Astrocyte of the cerebellum (primary cell): ENCODE results near the gene KCNJ5.

ENCODE experiments used
- DNase-seq: peaks from one replicate; pipeline ENCODE4 v3.0.0-alpha.2; 2011; ENCODE audit warnings: low read depth
- H3K4me3 ChIP-seq: 2 replicates; pipeline ENCODE4 v1.5.1; 2011; ENCODE audit warnings: mild to moderate bottlenecking, low read depth, low read length, moderate library complexity
- in situ Hi-C: cut with HindIII; loops from 2 replicates; pipeline ENCODE4 v1.10.0; 2017; ENCODE audit warnings: low sequenced_read_pairs
- TF ChIP-seq, protein P1 (sequence below): IDR thresholded peaks from 2 replicates; pipeline ENCODE4 v1.5.1; 2012; ENCODE audit warnings: low read length, low read depth, moderate library complexity, mild to moderate bottlenecking; ENCODE audit errors: missing control alignments

The KCNJ5 gene

DNA sequence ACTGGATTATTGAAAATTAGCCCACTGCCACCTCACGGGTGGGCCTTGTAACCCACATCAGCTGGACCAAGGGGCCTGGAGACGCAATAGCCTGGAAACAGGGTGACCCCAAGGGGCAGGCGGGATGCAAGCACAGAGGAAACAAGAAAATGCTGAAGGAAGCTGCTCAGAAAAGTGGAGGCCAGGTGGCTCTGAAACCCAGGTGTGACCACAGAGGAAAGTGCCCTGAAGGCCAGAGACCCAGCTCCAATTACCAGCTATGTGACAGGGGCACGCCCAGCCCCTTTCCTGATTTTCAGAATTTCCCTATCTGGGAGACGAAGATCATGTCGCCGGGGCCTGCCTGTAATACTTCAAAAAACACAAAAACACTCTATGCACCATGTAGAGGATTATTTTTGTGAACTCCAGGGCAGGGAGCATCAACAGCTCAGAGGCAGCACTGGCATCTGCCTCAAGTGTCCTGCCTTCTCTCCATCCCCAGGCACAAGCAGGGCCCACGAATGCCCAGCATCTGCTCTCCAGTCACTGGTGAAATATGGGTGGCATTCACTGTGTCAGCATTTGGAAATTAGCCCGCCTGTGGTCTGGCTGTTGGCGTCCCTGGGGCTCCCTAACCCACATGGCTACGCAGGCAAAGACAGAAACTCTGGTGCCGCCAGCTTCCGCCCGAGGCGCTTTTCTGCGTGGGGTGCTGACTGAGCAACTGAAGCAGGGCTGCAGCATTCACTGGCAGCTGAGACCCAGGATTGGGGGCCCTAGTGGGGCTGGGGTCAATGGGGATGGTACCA is 30.4 kb upstream of the KCNJ5 start:
- TF ChIP-seq, protein P1, sequence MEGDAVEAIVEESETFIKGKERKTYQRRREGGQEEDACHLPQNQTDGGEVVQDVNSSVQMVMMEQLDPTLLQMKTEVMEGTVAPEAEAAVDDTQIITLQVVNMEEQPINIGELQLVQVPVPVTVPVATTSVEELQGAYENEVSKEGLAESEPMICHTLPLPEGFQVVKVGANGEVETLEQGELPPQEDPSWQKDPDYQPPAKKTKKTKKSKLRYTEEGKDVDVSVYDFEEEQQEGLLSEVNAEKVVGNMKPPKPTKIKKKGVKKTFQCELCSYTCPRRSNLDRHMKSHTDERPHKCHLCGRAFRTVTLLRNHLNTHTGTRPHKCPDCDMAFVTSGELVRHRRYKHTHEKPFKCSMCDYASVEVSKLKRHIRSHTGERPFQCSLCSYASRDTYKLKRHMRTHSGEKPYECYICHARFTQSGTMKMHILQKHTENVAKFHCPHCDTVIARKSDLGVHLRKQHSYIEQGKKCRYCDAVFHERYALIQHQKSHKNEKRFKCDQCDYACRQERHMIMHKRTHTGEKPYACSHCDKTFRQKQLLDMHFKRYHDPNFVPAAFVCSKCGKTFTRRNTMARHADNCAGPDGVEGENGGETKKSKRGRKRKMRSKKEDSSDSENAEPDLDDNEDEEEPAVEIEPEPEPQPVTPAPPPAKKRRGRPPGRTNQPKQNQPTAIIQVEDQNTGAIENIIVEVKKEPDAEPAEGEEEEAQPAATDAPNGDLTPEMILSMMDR = no peak
- no peak overlapping the region for H3K4me3 ChIP-seq
- in situ Hi-C loops = no loop called here
- DNase-seq = no peak

DNA sequence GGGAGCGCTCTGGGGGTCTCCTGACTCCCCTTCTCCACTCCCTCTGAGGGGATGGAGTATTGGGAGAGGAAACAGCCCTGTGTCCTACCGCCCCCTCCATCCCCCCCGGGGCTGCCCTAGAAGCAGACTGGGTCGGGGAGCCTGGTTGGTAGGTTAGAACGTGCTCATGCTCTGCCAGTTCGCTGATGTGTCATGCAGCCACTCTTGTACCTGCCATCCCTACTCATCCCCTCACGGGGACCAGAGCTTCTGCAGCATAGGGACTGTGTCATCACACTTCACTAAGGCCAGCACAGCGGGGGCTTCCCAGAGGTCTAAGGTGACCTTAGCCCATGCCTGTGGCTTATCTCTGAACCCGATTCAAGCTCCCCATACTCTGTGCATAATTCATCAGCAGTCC is 28.8 kb upstream of the KCNJ5 start:
- in situ Hi-C loops = no loop called here
- DNase-seq = no peak
- H3K4me3 ChIP-seq = no peak overlapping the region
- TF ChIP-seq, protein P1 = no peak

DNA sequence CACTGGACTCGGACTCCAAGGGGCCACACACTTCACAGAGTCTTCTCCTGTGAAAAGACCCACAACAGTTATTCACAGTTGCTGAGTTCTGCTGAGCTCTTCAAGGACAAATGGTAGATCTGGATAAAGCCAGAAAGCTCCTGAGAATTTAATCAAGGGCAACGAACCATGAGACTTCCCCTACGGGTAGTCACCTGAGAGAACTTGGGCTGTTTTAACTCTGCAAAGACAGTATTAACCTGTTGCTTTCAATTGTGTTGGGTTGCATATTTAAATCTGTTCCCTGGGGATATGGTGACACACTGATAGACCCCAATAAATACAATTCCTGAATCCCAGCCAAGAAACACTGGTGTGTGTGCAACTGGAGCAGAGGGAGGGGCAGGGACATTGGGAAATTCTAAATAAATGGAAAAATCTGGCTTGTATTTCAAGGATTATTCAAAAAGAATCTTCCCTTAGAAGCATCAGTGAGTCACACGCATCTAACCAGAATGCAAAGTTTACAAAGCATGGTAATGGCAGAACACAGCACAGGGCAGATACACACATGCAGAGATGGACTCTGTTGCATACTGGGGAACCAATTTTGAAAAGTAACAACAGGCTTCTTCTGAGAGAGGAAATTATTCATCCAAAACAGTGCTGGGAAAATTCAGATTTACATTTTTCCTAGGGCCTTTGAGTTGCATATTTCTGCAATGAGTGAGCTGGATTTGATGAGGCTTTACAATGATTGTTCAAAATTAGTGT is 28.1 kb upstream of the KCNJ5 start:
- no peak overlapping the region for H3K4me3 ChIP-seq
- in situ Hi-C loops = no loop called here
- TF ChIP-seq, protein P1 = no peak
- peak; percentile 29 for DNase-seq

GRCh38 chr11:128865490-128865889 is 25.7 kb upstream of the KCNJ5 start:
- DNase-seq = no peak
- H3K4me3 ChIP-seq = no peak overlapping the region
- TF ChIP-seq, protein P1 = no peak
- in situ Hi-C loops = no loop called here

DNA sequence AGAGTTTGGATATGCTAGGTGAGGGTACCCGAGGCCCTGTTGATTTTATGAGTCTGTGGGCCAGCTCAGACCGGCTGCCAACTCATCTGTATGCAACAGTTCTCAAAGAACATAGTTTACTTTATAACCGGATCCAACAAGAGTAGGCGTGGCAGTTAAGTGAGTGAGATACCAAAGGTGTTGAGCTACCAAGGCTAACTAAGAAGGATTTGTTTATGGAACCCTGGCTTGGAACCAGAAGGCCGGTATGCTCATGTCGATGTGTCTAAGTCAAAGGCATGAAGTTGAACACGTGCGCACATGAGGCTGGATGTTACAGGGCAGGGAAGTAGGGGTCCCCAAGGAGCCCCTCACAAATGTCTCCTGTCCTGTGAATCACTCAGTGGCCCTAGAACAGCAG is 23.9 kb upstream of the KCNJ5 start, which contains the start of gene KCNJ1:
Gene KCNJ1, minus strand, starts transcription at position 20 of the 400 bp plus-strand sequence. CDS start 27,053 bp downstream, outside the sequence.
- in situ Hi-C loops = no loop called here
- no peak for DNase-seq
- TF ChIP-seq, protein P1 = no peak
- no peak within 1 kb of the TSS for H3K4me3 ChIP-seq

GRCh38 chr11:128868841-128869671 is 22.1 kb upstream of the KCNJ5 start:
- no peak for DNase-seq
- TF ChIP-seq, protein P1 = no peak
- no peak overlapping the region for H3K4me3 ChIP-seq
- in situ Hi-C loops = no loop called here
